ENCODE results near the gene HNF4A. TPM values are rescaled to one million over a fixed set of nuclear protein-coding genes. Genes with fewer than 3 reads are reported as not detected.

The HNF4A gene
- total RNA-seq, 2 donors from 2014 or later = 28.3 to 28.5 TPM

DNA sequence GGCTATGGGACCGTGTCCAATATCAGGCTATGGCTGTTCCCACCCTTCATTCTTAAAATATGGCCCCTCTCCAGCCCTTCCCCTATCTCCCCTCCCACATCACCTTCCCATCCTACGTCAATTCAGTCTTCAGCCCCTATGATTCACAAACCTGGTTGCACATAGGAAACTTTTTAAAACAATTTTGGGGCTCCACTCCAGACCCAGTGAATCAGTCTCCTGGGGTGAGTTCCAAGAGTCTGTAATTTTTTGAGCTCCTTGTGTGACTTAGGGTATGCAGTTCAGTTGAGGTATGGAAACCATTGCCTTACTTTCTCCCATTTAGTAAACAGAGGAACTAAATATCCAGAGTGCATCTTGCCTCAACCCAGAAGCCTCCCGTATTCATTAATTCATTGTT is 5.5 kb downstream of the HNF4A start:
- Histone ChIP-seq H3K4me3 (no peak overlapping the region), H3K27me3 (no peaks in the 10 kb centered on the region), H3K9me3 (no peaks in the 10 kb centered on the region), H3K27ac (peak overlapping the region in 1 of 4 donors; percentile 28), H3K36me3 (replicated peaks in 1 of 2; ENCODE audit: insufficient read depth in 1 of 2, low read depth in 2 of 2) (no peaks in the 10 kb centered on the region), H3K4me1 (peaks cover 43% of the 10 kb centered on the region)
- TF ChIP-seq POLR2A (IDR thresholded peaks at IDR 0.05) (no peak), CTCF (IDR thresholded peaks at IDR 0.05) (no peak)
- intact Hi-C loops (cut with DNase I) = no loop called here
- no peak for ATAC-seq
- DNase-seq = no peak
- WGBS, 2 donors = 85 to 88% methylated on average over 3 of the region's 3 CpGs

GRCh38 chr20:44362466-44362940 is 7.0 kb downstream of the HNF4A start:
- no peak for ATAC-seq

DNA sequence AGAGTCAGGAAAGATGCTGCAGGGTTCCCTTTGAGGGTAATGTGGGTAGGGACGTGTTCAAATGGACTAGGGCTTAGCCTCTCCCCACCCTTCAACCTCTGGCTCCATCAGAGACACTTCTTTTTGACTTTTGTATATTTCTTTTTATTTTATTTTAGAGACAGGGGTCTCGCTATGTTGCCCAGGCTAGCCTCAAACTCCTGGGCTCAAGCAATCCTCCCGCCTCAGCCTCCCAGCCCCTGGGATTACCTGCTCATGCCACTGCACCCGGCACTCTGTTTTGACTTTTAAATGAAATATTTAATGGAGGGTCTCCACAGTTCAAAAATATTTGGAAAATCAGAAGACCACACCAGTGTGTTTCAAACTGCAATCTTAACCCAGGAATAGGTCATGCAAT is 8.6 kb downstream of the HNF4A start:
- Histone ChIP-seq H3K9me3 (no peaks in the 10 kb centered on the region), H3K4me3 (no peak overlapping the region), H3K36me3 (replicated peaks in 1 of 2; ENCODE audit: insufficient read depth in 1 of 2, low read depth in 2 of 2) (no peaks in the 10 kb centered on the region), H3K4me1 (peaks cover 18% of the 10 kb centered on the region), H3K27ac (no peak overlapping the region), H3K27me3 (no peaks in the 10 kb centered on the region)
- no peak for TF ChIP-seq POLR2A (IDR thresholded peaks at IDR 0.05)
- TF ChIP-seq CTCF (IDR thresholded peaks at IDR 0.05) = no peak
- DNase-seq (no peak), ATAC-seq (no peak)
- intact Hi-C loops (cut with DNase I) = no loop called here
- 88 to 95% methylated on average over 4 of the region's 4 CpGs for WGBS, 2 donors

More at GRCh38 chr20:44362466-44362940, 7.0 kb downstream of the HNF4A start:
- intact Hi-C loops (cut with DNase I) = no loop called here
- no peak for DNase-seq
- peaks cover 34% of the 10 kb centered on the region for H3K4me1 ChIP-seq
- 57 to 61% methylated on average over 4 of the region's 4 CpGs for WGBS, 2 donors
- no peaks in the 10 kb centered on the region for H3K27me3 ChIP-seq
- no peaks in the 10 kb centered on the region for H3K9me3 ChIP-seq
- no peaks in the 10 kb centered on the region for H3K36me3 ChIP-seq (replicated peaks in 1 of 2; ENCODE audit: insufficient read depth in 1 of 2, low read depth in 2 of 2)
- no peak overlapping the region for H3K27ac ChIP-seq
- no peak overlapping the region for H3K4me3 ChIP-seq
- TF ChIP-seq CTCF (IDR thresholded peaks at IDR 0.05) = no peak
- TF ChIP-seq POLR2A (IDR thresholded peaks at IDR 0.05) = no peak

- Histone ChIP-seq H3K9me3 (no peaks in the 10 kb centered on the region), H3K27me3 (no peaks in the 10 kb centered on the region), H3K27ac (no peak overlapping the region), H3K4me3 (no peak overlapping the region), H3K4me1 (peaks cover 19% of the 10 kb centered on the region), H3K36me3 (replicated peaks in 1 of 2; ENCODE audit: insufficient read depth in 1 of 2, low read depth in 2 of 2) (no peaks in the 10 kb centered on the region)
- WGBS, 2 donors = 94% methylated on average over 6 of the region's 6 CpGs
- ATAC-seq (no peak), DNase-seq (no peak)
- no peak for TF ChIP-seq POLR2A (IDR thresholded peaks at IDR 0.05)
- TF ChIP-seq CTCF (IDR thresholded peaks at IDR 0.05) = no peak
- intact Hi-C loops (cut with DNase I) = no loop called here
These were observed 9.3 kb downstream of the HNF4A start for GRCh38 chr20:44364780-44365179.

DNA sequence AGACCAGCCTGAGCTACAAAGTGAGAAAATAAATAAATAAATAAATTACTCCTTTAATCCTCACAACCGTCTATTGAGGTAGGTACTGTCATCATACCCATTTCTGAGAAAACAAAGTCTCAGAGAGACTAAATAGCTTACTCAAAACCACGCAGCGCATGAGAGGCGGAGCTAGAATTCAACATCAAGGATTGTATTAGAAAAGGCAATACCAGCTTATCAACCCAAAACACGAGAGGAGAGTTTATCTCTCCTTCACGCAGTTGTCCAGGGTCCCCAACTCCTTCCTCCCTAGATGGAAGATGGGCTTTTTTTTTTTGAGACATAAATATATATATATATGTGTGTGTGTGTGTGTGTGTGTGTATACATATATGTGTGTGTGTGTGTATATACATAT is 12.2 kb downstream of the HNF4A start:
- Histone ChIP-seq H3K4me3 (no peak overlapping the region), H3K36me3 (replicated peaks in 1 of 2; ENCODE audit: insufficient read depth in 1 of 2, low read depth in 2 of 2) (no peaks in the 10 kb centered on the region), H3K4me1 (peaks cover 30% of the 10 kb centered on the region), H3K27ac (no peak overlapping the region), H3K9me3 (no peaks in the 10 kb centered on the region), H3K27me3 (no peaks in the 10 kb centered on the region)
- no peak for ATAC-seq
- TF ChIP-seq CTCF (IDR thresholded peaks at IDR 0.05) (no peak), POLR2A (IDR thresholded peaks at IDR 0.05) (no peak)
- WGBS, 2 donors = 86 to 87% methylated on average over 6 of the region's 6 CpGs
- intact Hi-C loops (cut with DNase I) = no loop called here
- no peak for DNase-seq

All from body of pancreas (tissue), 4 donors.